ENCODE data around the gene ALG10. TPM values are rescaled to one million over a fixed set of nuclear protein-coding genes. Genes with fewer than 3 reads are reported as not detected.

Gene ALG10
- total RNA-seq, 1 donor from 2014 or later = 13.8 TPM

Small RNA genes lying within 50 kb of the gene (small RNA-seq; reads per million reads assigned to genes)
- not detected for gene RF00019 (ENCODE audit: low replicate concordance)
